A549 (cell line): Measurements from ENCODE around the gene BCL11B. TPM values are rescaled to one million over a fixed set of nuclear protein-coding genes. Genes with fewer than 3 reads are reported as not detected.

Experiments used
- ATAC-seq, 2 experiments: fragments of 200-7000 bp in 1 of 2; fragments of >200 bp in 1 of 2; cut with Nextera tagmentation in 1 of 2; cut with Tn5 transposase in 1 of 2; 3 replicates each; pipeline versions ENCODE4 v1.8.0 to v1.9.1; 2018 to 2020; ENCODE audit warnings: mild to moderate bottlenecking in 1 of 2, moderate library complexity in 1 of 2
- CTCF ChIA-PET: fragments of 300-600 bp; sonication (Branson Sonifier 250); formaldehyde crosslinking; extraction: SDS; loops from one replicate; lab custom pipeline; 2021; ENCODE audit warnings: antibody characterized with exemption, inconsistent platforms; lab: Yijun Ruan, JAX
- POLR2A ChIA-PET: fragments of 350-600 bp; formaldehyde crosslinking; extraction: SDS; loops from one replicate; lab custom pipeline; 2021; ENCODE audit warnings: antibody characterized with exemption, inconsistent platforms; lab: Yijun Ruan, JAX
- DNase-seq, 2 experiments: peaks; one replicate each; pipeline versions ENCODE4 v3.0.0 to v3.0.0-alpha.2; 2011 to 2016; ENCODE audit warnings: low read depth in 1 of 2, low spot score in 1 of 2
- FAIRE-seq: peaks from 2 replicates; lab custom pipeline; 2011; peaks lifted over from hg19 to GRCh38; lab: Jason Lieb, UNC
- H3K27ac ChIP-seq, 2 experiments: fragments of >200 bp; sonication (Bioruptor Twin); formaldehyde crosslinking; 3 replicates each; pipeline ENCODE4 v1.5.1; 2016 to 2017
- H3K4me1 ChIP-seq: fragments of >200 bp; sonication (Bioruptor Twin); formaldehyde crosslinking; 3 replicates; pipeline ENCODE4 v1.6.1; 2016
- H3K4me2 ChIP-seq: fragments of >200 bp; sonication (Bioruptor Twin); formaldehyde crosslinking; 3 replicates; pipeline ENCODE4 v1.6.1; 2016
- H3K4me3 ChIP-seq: fragments of >200 bp; sonication (Bioruptor Twin); formaldehyde crosslinking; 3 replicates; pipeline ENCODE4 v1.5.1; 2016
- H3K9me3 ChIP-seq: fragments of >200 bp; sonication (Bioruptor Twin); formaldehyde crosslinking; 3 replicates; pipeline ENCODE4 v1.6.1; 2016
- BHLHE40 ChIP-seq: IDR thresholded peaks from 2 replicates; pipeline ENCODE4 v1.6.1; 2012; ENCODE audit warnings: low read depth, low read length, inconsistent platforms
- CBX2 ChIP-seq: fragments of 200-600 bp; sonication (generic); IDR thresholded peaks from 2 replicates; pipeline ENCODE4 v1.6.1; 2016; ENCODE audit warnings: low read depth, mild to moderate bottlenecking, borderline replicate concordance
- CHD4 ChIP-seq: fragments of 200-600 bp; sonication (generic); IDR thresholded peaks from 2 replicates; pipeline ENCODE4 v1.6.1; 2016; ENCODE audit warnings: antibody characterized with exemption, mild to moderate bottlenecking, borderline replicate concordance
- EHF ChIP-seq: fragments of 250-450 bp; sonication (Bioruptor Pico); IDR thresholded peaks from 2 replicates; pipeline ENCODE4 v1.5.0; 2020; ENCODE audit warnings: mild to moderate bottlenecking
- EP300 ChIP-seq, 2 experiments: fragments of >200 bp; sonication (Bioruptor Twin); formaldehyde crosslinking; IDR thresholded peaks; 2 replicates in 1 of 2; 3 replicates in 1 of 2; pipeline ENCODE4 v1.6.1; 2016 to 2017
- FOXS1 ChIP-seq: fragments of 250-450 bp; sonication (Bioruptor Pico); IDR thresholded peaks from 2 replicates; pipeline ENCODE4 v1.5.0; 2020; ENCODE audit warnings: mild to moderate bottlenecking, moderate library complexity
- GATA3 ChIP-seq: IDR thresholded peaks from 2 replicates; pipeline ENCODE4 v1.6.1; 2012; ENCODE audit warnings: borderline replicate concordance
- HEYL ChIP-seq: fragments of 250-450 bp; sonication (Bioruptor Pico); IDR thresholded peaks from 2 replicates; pipeline ENCODE4 v1.8.0; 2021; ENCODE audit warnings: mild to moderate bottlenecking, moderate library complexity
- HOXA7 ChIP-seq: fragments of 250-450 bp; sonication (Bioruptor Pico); IDR thresholded peaks from 2 replicates; pipeline ENCODE4 v1.5.0; 2020; ENCODE audit warnings: mild to moderate bottlenecking, moderate library complexity
- JUNB ChIP-seq: fragments of >200 bp; sonication (Bioruptor Twin); formaldehyde crosslinking; IDR thresholded peaks from 2 replicates; pipeline ENCODE4 v1.6.1; 2016
- MAFK ChIP-seq: fragments of 450-650 bp; IDR thresholded peaks from 2 replicates; pipeline ENCODE4 v1.6.1; 2014; ENCODE audit not compliant: partially characterized antibody
- MAZ ChIP-seq: fragments of 150-350 bp; IDR thresholded peaks from 2 replicates; pipeline ENCODE4 v1.6.1; 2014; ENCODE audit warnings: antibody characterized with exemption, low read depth, low read length, borderline replicate concordance
- MYC ChIP-seq: IDR thresholded peaks from 2 replicates; pipeline ENCODE4 v1.6.1; 2012; ENCODE audit warnings: mild to moderate bottlenecking, inconsistent platforms, low read length, improper control_type of control experiment, borderline replicate concordance
- NR3C1 ChIP-seq: fragments of >200 bp; sonication (Bioruptor Twin); formaldehyde crosslinking; IDR thresholded peaks from 3 replicates; pipeline ENCODE4 v1.6.1; 2017
- PHF8 ChIP-seq: fragments of 200-600 bp; sonication (generic); IDR thresholded peaks from 2 replicates; pipeline ENCODE4 v1.6.1; 2016; ENCODE audit warnings: low read depth, mild to moderate bottlenecking, antibody characterized with exemption, moderate library complexity, borderline replicate concordance
- POLR2AphosphoS2 ChIP-seq: conservative IDR thresholded peaks from 2 replicates; pipeline ENCODE4 v1.6.1; 2012; ENCODE audit warnings: low read length, improper control_type of control experiment, inconsistent platforms
- ZFP36 ChIP-seq: fragments of 450-650 bp; IDR thresholded peaks from 2 replicates; pipeline ENCODE4 v1.6.1; 2014; ENCODE audit warnings: borderline replicate concordance; ENCODE audit not compliant: partially characterized antibody
- ZSCAN20 ChIP-seq: fragments of 250-450 bp; sonication (Bioruptor Pico); IDR thresholded peaks from 2 replicates; pipeline ENCODE4 v1.8.0; 2022; ENCODE audit warnings: mild to moderate bottlenecking, moderate library complexity
- WGBS: methylation state at CpG from one replicate; pipeline ENCODE4 v1.1.6; 2017; ENCODE audit errors: missing lambda C conversion rate; 5-methylcytosine and 5-hydroxymethylcytosine counted together
- polyA plus RNA-seq, 4 experiments: library from polyadenylated mRNA; depleted of rRNA in 3 of 4; stranded (reverse); fragments of >200 nt; fragmentation: RNase III in 1 of 4; extraction: RNeasy Plus Mini Kit Qiagen cat#74134 plus additional on column Dnase treatment in 1 of 4; gene quantifications; 2 replicates in 3 of 4; 3 replicates in 1 of 4; pipeline ENCODE4 v1.2.3, GENCODE V29; 2011 to 2017
- TF ChIP-seq, protein P1 (sequence below): fragments of >200 bp; sonication (Bioruptor Twin); formaldehyde crosslinking; IDR thresholded peaks from 2 replicates; pipeline ENCODE4 v1.6.1; 2016
- TF ChIP-seq, protein P2 (sequence below): fragments of 250-450 bp; sonication (Bioruptor Pico); IDR thresholded peaks from 2 replicates; pipeline ENCODE4 v1.5.0; 2021; ENCODE audit warnings: mild to moderate bottlenecking, moderate library complexity, borderline replicate concordance
- TF ChIP-seq, protein P3 (sequence below): fragments of 450-650 bp; IDR thresholded peaks from 2 replicates; pipeline ENCODE4 v1.6.1; 2014; ENCODE audit warnings: antibody characterized with exemption
- TF ChIP-seq, protein P4 (sequence below): fragments of >200 bp; sonication (Bioruptor Twin); formaldehyde crosslinking; IDR thresholded peaks from 3 replicates; pipeline ENCODE4 v1.5.1; 2016
- TF ChIP-seq, protein P5 (sequence below): IDR thresholded peaks from 2 replicates; pipeline ENCODE4 v1.6.1; 2012

Gene BCL11B
- polyA plus RNA-seq, 2 of the 4 experiments (the other 2 are of a cell fraction) = 0.43 to 0.49 TPM

DNA sequence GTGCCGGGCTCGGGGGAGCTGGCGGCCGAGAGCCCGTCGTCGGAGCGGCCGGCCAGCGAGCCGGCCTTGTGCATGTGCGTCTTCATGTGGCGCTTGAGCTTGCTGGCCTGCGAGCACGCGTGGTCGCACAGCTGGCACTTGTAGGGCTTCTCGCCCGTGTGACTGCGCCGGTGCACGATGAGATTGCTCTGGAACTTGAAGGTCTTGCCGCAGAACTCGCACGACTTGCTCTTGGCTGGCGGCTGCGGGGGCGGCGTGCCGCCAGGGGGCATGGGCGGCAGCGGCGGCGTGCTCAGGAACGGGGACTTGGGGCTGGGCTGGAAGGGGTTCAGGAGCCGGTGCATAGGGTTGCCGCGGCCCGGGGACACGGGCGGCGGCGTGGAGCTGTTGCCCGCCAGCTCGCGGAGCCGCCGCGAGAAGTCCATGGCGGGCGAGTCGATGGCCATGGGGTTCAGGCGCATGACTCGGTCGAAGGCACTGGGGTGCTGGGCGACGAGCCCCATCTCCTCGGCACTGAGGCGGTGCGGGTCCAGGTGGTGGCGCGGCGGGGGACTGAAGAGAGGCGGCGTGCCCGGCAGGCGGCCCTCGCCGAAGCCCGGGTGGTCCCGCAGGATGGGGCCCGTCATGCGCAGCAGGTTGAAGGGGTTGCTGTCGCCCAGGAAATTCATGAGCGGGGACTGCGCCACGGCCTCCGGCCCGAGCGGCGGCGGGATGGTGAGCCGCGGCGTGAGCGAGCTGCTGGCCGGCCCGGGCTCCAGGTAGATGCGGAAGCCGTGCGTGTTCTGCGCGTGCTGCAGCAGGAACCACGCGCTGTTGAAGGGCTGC is 96.5 kb downstream of the BCL11B start:
- CTCF ChIA-PET = no interaction called here
- WGBS = 91% methylated on average over 56 of the region's 95 CpGs
- TF ChIP-seq, protein P1, sequence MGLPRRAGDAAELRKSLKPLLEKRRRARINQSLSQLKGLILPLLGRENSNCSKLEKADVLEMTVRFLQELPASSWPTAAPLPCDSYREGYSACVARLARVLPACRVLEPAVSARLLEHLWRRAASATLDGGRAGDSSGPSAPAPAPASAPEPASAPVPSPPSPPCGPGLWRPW = no peak
- TF ChIP-seq EP300 (IDR thresholded peaks at IDR 0.05) (no peak), FOXS1 (CRISPR knock-in tag) (no peak), ZFP36 (no peak), MAZ (no peak), GATA3 (no peak), HEYL (CRISPR knock-in tag) (no peak), JUNB (no peak), HOXA7 (CRISPR knock-in tag) (no peak), PHF8 (no peak), CHD4 (no peak), CBX2 (no peak), NR3C1 (no peak), EHF (CRISPR knock-in tag) (no peak), ZSCAN20 (no peak), MAFK (no peak), MYC (no peak)
- TF ChIP-seq, protein P2, sequence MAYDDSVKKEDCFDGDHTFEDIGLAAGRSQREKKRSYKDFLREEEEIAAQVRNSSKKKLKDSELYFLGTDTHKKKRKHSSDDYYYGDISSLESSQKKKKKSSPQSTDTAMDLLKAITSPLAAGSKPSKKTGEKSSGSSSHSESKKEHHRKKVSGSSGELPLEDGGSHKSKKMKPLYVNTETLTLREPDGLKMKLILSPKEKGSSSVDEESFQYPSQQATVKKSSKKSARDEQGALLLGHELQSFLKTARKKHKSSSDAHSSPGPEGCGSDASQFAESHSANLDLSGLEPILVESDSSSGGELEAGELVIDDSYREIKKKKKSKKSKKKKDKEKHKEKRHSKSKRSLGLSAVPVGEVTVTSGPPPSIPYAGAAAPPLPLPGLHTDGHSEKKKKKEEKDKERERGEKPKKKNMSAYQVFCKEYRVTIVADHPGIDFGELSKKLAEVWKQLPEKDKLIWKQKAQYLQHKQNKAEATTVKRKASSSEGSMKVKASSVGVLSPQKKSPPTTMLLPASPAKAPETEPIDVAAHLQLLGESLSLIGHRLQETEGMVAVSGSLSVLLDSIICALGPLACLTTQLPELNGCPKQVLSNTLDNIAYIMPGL = no peak
- TF ChIP-seq, protein P3, sequence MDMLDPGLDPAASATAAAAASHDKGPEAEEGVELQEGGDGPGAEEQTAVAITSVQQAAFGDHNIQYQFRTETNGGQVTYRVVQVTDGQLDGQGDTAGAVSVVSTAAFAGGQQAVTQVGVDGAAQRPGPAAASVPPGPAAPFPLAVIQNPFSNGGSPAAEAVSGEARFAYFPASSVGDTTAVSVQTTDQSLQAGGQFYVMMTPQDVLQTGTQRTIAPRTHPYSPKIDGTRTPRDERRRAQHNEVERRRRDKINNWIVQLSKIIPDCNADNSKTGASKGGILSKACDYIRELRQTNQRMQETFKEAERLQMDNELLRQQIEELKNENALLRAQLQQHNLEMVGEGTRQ = no peak
- TF ChIP-seq, protein P4, sequence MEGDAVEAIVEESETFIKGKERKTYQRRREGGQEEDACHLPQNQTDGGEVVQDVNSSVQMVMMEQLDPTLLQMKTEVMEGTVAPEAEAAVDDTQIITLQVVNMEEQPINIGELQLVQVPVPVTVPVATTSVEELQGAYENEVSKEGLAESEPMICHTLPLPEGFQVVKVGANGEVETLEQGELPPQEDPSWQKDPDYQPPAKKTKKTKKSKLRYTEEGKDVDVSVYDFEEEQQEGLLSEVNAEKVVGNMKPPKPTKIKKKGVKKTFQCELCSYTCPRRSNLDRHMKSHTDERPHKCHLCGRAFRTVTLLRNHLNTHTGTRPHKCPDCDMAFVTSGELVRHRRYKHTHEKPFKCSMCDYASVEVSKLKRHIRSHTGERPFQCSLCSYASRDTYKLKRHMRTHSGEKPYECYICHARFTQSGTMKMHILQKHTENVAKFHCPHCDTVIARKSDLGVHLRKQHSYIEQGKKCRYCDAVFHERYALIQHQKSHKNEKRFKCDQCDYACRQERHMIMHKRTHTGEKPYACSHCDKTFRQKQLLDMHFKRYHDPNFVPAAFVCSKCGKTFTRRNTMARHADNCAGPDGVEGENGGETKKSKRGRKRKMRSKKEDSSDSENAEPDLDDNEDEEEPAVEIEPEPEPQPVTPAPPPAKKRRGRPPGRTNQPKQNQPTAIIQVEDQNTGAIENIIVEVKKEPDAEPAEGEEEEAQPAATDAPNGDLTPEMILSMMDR = no peak
- TF ChIP-seq, all 56 proteins: peak for 0
- FAIRE-seq = no peak
- ATAC-seq = 0 out of 6 replicates have a peak, but pooled peaks of 1 of the 2 experiments have one; percentile 8
- Histone ChIP-seq H3K4me2 (no peak overlapping the region), H3K4me1 (no peaks in the 10 kb centered on the region), H3K27ac (no peak overlapping the region), H3K4me3 (no peak overlapping the region), H3K9me3 (no peaks in the 10 kb centered on the region)
- POLR2A ChIA-PET = no interaction called here
- no peak for DNase-seq

DNA sequence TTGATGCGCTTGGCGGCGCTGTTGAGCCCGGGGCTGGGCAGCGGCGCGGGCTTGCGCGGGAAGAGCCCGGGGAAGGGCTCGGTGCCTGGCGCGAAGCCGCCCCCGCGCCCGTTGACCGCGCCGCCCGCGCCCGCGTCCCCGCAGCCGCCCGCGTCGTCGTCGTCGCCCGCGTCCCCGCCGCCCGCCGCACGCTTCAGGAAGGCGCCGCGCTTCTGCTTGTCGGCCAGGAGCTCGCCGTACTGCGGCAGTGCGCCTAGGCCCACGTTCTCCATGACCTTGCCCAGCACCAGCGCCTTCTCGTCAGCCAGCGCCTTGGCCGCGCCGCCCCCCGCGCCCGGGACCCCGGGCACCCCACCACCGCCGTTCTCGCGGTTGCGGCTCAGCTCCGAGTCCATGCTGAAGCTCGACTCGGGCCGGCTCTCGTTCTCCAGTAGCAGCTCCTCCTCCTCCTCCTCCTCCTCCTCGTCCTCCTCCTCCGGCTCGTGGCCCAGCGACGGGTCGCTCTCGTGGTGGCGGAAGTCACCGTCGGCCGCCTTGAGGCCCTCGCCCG is 97.2 kb downstream of the BCL11B start:
- CTCF ChIA-PET = no interaction called here
- Histone ChIP-seq H3K27ac (no peak overlapping the region), H3K4me3 (no peak overlapping the region)
- FAIRE-seq (no peak), ATAC-seq (no peak)
- TF ChIP-seq, protein P2 = no peak
- TF ChIP-seq, protein P5, sequence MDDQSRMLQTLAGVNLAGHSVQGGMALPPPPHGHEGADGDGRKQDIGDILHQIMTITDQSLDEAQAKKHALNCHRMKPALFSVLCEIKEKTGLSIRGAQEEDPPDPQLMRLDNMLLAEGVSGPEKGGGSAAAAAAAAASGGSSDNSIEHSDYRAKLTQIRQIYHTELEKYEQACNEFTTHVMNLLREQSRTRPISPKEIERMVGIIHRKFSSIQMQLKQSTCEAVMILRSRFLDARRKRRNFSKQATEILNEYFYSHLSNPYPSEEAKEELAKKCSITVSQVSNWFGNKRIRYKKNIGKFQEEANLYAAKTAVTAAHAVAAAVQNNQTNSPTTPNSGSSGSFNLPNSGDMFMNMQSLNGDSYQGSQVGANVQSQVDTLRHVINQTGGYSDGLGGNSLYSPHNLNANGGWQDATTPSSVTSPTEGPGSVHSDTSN = no peak
- TF ChIP-seq BHLHE40 (no peak), MAFK (no peak), POLR2AphosphoS2 (no peak)
- TF ChIP-seq, protein P3 = no peak
- TF ChIP-seq, all 56 proteins: peak for 0
- 96% methylated on average over 78 of the region's 81 CpGs for WGBS
- no peak overlapping the region for H3K4me2 ChIP-seq
- H3K9me3 ChIP-seq = no peaks in the 10 kb centered on the region
- no peaks in the 10 kb centered on the region for H3K4me1 ChIP-seq
- POLR2A ChIA-PET = no interaction called here
- DNase-seq = no peak
